Kasumi-1 (cell line): Measurements from ENCODE around the gene MACROH2A2.
"Not testable (repeated sequence)": the region's sequence is repeated elsewhere in the genome, so short reads cannot be mapped to it uniquely, and the experiment has no call there.

Source experiments
- DNase-seq, 2 experiments: peaks; one replicate each; lab custom pipeline; 2025; lab: John Stamatoyannopoulos, UW

The MACROH2A2 gene

DNA sequence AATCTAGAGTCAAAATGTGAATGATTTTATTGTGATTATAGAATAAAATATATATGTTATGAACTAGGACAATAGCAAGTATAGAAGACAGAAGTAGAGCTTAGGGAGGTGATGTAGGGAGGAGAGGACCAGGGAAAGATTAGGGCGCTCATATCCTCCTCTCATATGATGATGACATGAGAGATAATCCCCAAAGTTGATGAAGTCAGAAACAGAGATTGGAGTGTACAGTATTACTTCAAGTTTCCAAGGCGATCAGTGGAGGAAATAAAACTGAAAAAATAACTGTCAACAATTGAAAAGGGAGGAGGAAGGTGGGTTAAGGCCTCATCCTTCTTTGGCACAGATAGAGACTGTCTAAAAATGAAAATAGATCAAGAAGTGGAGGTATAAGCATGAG, 14.9 kb downstream of the MACROH2A2 start:
- no peak for DNase-seq

GRCh38 chr10:70068925-70069324, 16.3 kb downstream of the MACROH2A2 start:
- no peak for DNase-seq

GRCh38 chr10:70069346-70069745, 16.7 kb downstream of the MACROH2A2 start:
- no peak for DNase-seq

GRCh38 chr10:70070834-70071233, 18.2 kb downstream of the MACROH2A2 start:
- no peak for DNase-seq

GRCh38 chr10:70074165-70074564, 21.5 kb downstream of the MACROH2A2 start:
- no peak for DNase-seq

GRCh38 chr10:70074971-70075370, 22.3 kb downstream of the MACROH2A2 start:
- DNase-seq = no peak

DNA sequence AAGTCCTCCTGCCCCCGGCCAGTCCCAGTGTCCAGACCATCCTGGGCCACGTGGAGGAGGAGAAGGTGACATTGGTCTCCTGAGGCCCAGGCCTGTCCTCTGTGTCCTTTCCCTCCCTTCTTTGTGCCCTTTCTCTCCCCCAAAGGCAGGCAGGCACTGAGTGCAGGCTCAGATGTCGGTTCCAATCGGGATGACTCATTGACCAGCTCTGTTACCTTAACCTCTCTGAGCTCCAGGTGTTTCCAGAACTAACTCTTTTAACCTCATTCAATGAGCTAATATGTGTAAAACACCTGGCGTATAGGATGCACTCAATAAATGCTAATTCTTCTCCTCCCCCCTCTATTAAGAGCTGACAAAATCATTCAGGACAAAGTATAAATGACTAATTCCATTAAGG, 25.7 kb downstream of the MACROH2A2 start:
- DNase-seq = no peak

DNA sequence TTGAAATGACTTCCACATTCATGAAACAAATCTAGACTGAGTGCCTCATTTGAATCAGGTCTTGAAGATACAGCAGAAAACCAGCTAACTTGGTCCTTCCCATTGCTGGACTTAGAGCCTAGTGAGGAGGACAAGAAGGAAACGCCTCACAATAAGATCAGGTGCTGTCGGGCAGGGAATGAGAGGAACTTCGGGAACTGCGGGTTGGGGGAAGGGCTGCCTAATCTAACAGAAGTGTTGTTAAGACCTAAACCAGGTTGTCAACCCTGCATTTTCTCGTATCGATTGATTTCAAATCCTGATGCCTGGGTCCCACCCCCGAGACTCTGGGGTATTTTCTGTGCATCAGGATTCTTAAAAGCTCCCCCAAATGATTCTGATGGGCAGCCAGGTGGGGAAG, 26.3 kb downstream of the MACROH2A2 start:
- no peak for DNase-seq

GRCh38 chr10:70080789-70081188, 28.1 kb downstream of the MACROH2A2 start:
- DNase-seq = not testable (repeated sequence)

DNA sequence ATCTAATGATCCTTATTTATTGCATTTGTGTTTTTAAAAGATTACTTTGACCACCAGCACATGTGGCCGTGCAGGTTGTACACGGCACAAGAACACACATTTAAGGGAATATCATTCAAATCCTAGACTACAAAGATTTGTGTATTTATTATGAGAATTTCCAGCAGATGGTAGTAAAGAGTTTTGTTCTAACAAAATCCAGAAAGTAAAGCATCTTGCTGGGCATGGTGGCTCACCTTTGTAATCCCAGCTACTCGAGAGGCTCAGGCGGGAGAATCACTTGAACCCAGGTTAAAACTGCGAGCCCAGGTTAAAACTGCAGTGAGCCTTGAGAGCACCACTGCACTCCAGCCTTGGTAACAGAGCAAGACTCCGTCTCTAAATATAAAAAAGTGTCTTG, 31.5 kb downstream of the MACROH2A2 start:
- peak; percentile 46 to 47 for DNase-seq

GRCh38 chr10:70085975-70086613, 33.4 kb downstream of the MACROH2A2 start:
- DNase-seq = no peak

- no peak for DNase-seq
Observed at GRCh38 chr10:70087616-70088307, 35.1 kb downstream of the MACROH2A2 start.

DNA sequence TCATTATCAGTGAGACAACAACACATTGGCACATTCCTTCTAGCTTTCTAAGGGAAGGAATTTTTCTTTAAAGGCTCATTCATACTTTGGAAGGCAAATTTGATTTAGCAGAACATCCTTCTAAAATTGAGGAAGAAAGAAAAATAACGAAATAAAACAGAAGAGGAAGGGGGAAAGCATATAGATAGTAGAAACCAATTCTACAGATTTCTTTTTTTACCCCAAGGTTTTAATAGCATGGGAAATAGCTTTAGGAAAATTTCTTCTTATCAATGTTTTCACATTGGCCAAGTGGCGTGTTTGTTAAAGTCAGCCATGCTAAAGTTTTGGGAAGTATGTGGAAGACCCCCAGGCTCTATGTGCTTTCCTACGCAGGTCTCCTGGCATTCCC, 35.7 kb downstream of the MACROH2A2 start:
- DNase-seq = no peak

DNA sequence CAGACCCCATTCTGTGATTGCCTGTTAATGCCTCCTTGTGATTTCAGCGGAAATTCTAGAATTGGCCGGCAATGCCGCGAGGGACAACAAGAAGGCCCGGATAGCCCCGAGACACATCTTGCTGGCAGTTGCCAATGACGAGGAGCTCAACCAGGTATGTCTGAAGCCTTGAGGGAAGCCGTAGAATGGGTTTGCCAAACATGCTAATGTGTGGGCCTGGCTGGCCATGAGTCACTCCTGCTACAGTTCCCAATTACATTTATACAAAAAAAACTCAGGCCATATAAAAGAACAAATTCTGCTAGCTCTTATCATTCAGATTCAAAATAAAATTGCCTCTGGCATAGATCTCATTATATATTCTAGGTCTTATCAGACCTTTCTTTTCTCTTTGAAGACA, 37.4 kb downstream of the MACROH2A2 start:
- no peak for DNase-seq

GRCh38 chr10:70090951-70091350, 38.3 kb downstream of the MACROH2A2 start:
- no peak for DNase-seq

GRCh38 chr10:70092389-70092718, 39.7 kb downstream of the MACROH2A2 start:
- no peak for DNase-seq

DNA sequence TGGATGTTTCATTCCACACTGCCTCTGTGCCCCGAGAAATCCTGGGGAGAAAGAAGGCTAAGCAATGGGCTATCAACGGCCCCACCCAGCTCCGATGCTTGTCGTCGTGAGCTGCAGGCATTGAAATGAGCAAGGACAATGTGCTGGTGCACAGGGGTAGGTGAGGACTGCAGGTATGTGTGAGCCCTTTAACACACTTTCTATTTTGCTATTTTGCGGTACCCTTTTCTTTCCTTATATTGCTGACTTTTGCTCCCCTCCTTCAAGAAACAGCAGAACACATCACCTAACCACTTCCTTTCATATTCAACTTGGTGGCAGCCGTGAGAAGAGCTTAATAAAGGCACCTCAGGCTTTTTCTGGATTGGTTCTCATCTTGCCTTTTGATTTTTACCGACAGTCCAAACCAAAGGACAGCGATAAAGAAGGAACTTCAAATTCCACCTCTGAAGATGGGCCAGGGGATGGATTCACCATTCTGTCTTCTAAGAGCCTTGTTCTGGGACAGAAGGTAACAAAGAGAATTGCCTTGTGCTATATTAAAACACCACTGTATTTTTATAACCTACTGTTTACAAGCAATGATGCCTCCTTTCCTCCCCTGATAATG, 40.8 kb downstream of the MACROH2A2 start:
- DNase-seq = peak in 1 of 2 experiments; percentile 3

- no peak for DNase-seq
Observed at GRCh38 chr10:70094250-70094649, 41.6 kb downstream of the MACROH2A2 start.

DNA sequence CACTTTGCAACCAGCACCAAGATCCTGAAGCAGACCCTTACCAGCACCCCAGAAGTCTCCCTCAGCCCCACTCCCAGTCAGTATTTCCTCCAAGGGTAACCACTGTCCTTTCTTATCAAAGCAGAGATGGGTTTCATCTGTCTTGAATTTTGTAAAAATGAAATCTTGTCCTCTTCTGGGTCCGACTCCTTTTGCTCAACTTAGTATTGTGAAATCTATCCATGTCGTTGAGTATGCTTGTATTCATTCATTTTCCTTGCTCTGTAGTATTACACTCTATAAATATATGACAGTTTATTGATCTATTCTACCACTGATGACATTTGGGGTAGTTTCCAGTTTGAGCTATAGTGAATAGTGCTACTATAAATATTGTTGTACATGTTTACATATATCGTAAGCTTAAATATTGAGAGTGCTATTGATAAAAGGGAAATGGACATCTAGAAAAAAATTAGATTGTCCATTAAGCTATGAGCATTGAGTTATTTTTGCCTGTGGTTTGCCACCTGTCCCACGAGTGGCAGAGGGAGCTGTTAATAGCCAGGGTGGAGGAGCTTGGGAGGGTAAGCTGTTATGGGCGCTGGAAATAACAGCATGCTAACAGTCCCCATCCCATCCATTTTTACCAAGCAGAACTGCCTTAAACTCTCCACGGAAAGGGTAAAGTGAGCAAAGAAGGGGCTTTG, 43.5 kb downstream of the MACROH2A2 start:
- DNase-seq = no peak

- DNase-seq = no peak
Observed at GRCh38 chr10:70096705-70097420, 44.2 kb downstream of the MACROH2A2 start.

DNA sequence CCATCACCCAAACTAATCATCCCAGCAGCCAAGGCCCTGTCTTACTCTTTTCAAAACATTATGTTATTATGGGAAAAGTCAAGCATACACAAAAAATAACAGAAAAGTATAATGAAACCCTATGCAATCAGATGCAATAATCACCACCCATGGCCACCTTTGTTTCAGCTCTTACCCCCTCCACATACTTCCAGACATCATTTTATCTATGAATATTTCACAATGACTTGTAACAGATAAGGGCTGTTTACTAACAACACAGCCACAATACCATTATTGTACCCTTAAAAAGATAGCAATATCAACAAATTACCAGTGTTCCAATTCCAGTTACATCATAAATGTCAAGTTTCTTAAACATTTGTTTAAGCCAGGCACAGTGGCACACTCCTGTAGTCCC, 44.8 kb downstream of the MACROH2A2 start:
- DNase-seq = no peak

DNA sequence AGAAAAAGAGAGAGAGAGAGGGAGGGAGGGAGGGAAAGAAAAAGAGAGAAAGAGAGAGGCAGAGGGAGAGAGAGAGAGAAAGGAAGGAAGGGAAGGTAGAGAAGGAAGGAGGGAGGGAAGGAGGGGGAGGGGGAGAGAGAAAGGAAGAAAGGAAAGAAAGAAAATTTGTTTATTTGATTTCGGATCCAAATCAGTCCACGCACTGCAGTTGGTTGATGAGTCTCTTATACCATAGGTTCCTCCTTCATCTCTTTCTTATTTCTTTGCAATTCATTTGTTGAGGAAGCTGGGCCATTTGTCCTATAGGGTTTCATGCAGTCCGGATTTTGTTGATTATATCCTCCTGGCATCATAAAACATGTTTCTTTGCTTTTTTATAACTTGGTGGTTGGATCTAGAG, 45.6 kb downstream of the MACROH2A2 start:
- DNase-seq = no peak
